Posterior cingulate gyrus (tissue), 11 donors: ENCODE measurements around the gene DOCK10.
"Not testable (repeated sequence)": the region's sequence is repeated elsewhere in the genome, so short reads cannot be mapped to it uniquely, and the experiment has no call there.

ENCODE experiments used
- DNase-seq, 10 donors: peaks; one replicate each; pipeline versions ENCODE4 v3.0.0 to v3.0.0-alpha.2; 2020 to 2021; ENCODE audit warnings: mixed read lengths in 3 of 10
- intact Hi-C: fragments of 100-400 bp; cut with DNase I; formaldehyde crosslinking; loops from one replicate; pipeline ENCODE4 v1.15.1; 2023

Gene DOCK10

GRCh38 chr2:224952936-224953657 is 89.2 kb downstream of the DOCK10 start:
- intact Hi-C loops = no loop called here
- DNase-seq = no peak

DNA sequence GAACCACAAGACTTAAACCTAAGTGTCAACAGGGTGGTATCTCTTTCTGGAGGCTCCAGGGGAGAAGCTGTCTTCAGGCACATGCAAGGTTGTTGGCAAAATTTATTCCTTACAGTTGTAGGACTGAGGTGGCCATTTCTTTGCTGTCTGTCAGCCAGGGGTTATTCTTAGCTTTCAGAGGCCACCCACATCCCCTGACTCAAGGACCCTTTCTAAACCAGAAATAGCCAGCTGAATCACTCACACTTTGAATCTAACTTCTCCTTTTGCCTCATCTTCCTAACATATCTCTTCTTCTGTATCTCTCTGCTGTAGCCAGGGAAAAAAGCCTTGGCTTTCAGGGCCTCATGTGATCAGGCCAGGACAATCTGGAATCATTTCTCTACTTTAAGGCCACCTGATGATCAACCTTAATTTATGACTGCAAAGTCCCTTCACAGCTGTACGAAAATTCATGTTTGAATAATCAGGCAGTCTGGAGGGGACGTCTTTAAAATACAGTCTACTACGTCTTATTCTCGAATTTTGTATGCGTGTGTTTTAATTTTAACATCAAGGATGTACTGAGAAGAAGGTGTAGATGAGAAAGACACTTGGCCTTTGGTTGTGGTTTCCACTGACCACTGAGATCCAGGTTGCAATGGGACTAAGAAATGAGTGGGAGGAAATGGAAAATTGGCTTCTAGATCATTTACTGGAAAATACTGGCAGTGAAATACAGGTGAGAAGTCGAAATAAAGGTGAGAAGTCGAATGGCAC is 90.4 kb downstream of the DOCK10 start:
- DNase-seq = no peak
- intact Hi-C loops = no loop called here

DNA sequence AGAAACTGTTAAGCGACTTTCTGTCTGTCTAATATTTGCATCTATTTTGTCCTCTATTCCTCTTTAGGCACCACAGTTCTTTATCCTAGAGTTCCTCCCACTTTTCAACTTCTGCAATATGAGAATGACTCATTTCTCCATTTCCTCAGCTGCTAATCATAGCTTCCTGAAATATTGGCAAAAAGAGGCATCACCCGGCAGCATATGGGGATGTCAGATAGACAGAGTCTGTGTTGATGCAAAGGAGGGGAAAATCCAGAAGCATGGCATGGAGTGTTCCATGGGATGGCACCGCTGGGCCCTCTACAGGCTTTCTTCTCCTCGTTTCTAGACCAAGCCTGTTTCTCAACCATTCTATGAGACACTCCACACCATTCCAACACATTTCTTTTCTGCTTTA is 93.4 kb downstream of the DOCK10 start:
- intact Hi-C loops = no loop called here
- DNase-seq = no peak

- intact Hi-C loops = no loop called here
These were observed 94.3 kb downstream of the DOCK10 start for GRCh38 chr2:224948005-224948404.

DNA sequence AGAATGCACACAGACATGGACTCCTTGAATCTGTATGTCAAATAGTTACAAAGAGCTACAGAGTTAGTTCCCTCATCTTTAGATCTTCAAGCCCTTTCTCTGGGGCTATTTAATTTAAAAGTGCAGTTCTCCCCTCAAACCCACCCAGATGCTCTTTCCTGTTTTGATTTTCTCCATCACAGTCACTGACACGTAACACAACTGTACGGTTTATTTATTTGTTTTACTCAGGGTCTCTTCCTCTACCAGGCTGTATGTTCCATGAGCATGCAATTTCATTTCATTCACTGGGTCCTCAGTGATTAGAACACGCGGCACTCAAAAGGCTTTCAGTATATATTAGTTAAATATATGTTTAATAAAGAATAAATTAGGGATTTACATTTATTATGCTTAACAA is 94.7 kb downstream of the DOCK10 start:
- intact Hi-C loops = no loop called here
- DNase-seq = no peak

More at GRCh38 chr2:224948005-224948404, 94.3 kb downstream of the DOCK10 start:
- no peak for DNase-seq

- intact Hi-C loops = no loop called here
- no peak for DNase-seq
These were observed 95.4 kb downstream of the DOCK10 start for GRCh38 chr2:224946895-224947294.

DNA sequence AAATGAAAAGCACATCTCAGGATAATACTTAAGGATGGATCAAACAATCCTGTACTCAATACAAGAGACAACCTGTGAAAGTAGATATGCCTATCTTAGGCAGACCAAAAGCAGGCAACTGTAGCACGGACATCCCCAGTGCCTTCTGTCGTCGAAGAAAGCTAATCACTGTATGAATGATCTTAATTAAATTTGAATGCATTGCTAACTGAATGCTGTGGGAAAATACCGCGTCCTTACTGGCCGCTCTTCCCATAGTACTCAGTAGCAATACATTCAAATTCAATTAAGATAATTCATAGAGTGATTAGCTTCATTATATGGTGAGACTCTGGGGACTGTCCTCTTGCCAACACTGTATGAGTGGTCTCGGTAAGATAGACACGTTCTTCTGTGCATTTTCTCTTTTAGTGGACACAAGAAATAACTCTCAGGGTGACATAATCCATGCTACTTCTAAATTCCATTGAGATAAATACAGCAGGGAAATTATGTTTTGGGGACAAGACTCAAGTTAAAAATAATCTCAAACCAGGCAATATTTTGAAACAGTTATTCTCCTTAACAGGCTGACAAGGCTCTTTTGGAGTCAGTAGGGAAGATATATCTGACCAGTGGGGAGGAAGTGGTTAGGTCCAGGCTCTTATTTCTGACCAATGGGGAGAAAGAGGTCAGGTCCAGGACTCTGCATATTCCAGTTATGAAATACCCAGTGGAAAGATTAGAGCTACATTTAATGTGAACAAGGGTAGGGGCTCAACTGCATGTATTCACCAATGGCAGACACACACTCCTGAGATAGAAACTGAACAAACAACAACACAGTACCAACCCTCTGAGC is 97.3 kb downstream of the DOCK10 start:
- intact Hi-C loops = no loop called here
- DNase-seq = no peak

GRCh38 chr2:224943601-224944041 is 98.6 kb downstream of the DOCK10 start:
- DNase-seq, intact Hi-C loops: not testable (repeated sequence)

DNA sequence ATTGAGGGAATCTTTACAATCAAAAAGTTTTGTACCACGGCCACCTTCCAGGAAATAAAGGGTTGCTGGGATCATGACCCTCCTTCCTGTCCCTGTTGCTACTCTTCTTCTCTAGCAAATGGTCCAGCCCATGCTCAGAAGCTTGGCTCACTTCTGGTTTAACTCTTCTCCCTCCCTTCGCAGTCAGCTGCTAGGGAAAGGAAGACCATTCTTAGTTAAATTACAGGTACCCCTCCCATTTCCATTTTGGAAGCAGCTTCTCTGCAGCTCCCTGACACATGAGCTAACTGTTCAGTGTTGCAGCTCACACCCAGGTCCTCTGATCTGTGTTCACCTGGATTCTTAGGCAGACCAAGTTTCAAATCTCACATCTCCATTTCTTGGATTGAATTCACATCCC is 100.3 kb downstream of the DOCK10 start:
- intact Hi-C loops = no loop called here

DNA sequence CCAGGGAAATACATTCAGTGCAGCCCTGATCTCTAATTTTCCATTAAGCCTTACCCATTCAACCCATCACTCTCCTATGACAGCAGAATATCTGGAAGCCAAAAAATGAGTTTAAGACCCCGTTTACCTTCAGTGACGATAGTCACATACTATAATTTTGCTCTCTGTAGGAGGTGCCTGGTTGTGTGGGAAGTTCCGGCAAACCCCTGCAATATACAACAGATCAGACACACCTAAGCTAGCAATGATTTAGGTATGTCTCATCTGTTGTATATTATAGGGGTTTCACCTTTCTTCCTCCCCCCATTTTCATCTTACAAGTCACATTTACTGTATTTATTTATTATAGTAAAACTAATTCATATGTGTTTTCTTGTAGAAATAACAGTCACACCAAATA is 101.7 kb downstream of the DOCK10 start:
- DNase-seq = no peak
- intact Hi-C loops = no loop called here

More for the DNA sequence above, 100.3 kb downstream of the DOCK10 start:
- DNase-seq = no peak

DNA sequence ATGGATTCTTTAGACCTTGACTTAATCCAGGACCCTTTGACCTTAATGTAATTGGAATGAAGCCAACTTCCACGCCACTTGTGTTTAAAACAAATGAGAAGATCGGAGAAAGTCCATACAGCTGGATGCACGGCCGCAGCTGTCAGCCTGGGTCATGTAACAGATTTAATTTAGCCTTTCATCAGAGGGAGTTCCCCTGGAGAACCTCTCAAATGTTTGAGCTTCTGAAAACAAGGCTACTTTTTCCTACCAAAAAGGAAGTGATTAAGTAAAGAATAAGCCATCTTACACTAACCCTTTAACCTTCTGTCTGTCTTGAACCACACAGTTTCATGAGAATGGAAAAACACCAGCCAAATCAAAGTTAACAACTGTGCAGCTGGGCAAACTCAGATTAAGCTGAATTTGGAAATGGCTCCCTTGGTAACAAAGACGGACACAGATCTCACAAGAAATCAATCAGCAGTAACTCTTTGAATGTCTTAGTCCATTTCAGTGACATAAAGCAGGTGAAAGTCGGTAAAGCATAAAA is 103.6 kb downstream of the DOCK10 start:
- intact Hi-C loops = no loop called here
- DNase-seq = no peak

- intact Hi-C loops = no loop called here
- DNase-seq = no peak
These were observed 104.4 kb downstream of the DOCK10 start for GRCh38 chr2:224937887-224938286.

GRCh38 chr2:224934526-224935188 is 107.6 kb downstream of the DOCK10 start:
- DNase-seq = no peak
- intact Hi-C loops = no loop called here

DNA sequence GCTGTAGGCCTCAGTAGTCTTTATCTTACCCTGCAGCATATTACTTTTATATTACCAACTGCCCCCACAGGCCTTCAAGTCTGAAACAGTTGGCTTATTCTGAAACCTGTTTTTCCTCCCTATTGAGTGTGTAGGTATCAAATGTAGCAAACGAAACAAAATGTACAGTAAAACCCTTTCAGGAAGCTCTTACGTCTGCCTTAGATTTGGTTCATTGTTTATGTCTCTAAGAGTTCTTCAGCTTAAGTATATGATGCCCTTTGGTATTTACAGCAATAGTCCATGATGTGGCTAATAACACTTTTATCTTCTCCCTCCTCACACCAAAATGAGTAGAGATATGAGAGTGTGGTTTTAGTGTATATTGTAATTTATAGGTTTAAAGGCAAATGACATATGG is 108.8 kb downstream of the DOCK10 start:
- intact Hi-C loops = no loop called here
- no peak for DNase-seq

GRCh38 chr2:224932522-224932921 is 109.7 kb downstream of the DOCK10 start:
- intact Hi-C loops = no loop called here

GRCh38 chr2:224931956-224932355 is 110.3 kb downstream of the DOCK10 start:
- no peak for DNase-seq

More at GRCh38 chr2:224932522-224932921, 109.7 kb downstream of the DOCK10 start:
- DNase-seq = no peak

GRCh38 chr2:224930990-224931389 is 111.3 kb downstream of the DOCK10 start:
- no peak for DNase-seq
- intact Hi-C loops = no loop called here

More at GRCh38 chr2:224931956-224932355, 110.3 kb downstream of the DOCK10 start:
- intact Hi-C loops = no loop called here

DNA sequence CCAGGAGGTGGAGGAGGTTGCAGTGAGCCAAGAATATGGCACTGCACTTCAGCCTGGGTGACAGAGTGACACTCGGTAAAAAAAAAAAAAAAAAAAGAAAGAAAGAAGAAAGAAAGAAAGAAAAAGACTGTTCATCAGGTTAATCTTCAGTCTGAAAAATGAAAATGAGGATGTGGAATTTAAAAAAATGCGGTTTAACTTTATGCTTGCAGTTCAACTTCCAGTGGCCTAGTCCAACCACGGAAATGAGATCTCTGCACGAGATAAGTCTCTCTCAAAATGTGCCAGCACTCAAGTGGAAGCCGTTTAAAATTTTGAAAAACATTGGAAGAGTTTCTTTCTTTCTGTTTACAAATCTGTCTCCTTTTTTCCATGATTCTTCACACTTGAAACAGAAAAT is 112.1 kb downstream of the DOCK10 start:
- no peak for DNase-seq
- intact Hi-C loops = no loop called here

GRCh38 chr2:224929512-224929911 is 112.8 kb downstream of the DOCK10 start:
- intact Hi-C loops = no loop called here
- no peak for DNase-seq

- intact Hi-C loops = no loop called here
- DNase-seq = no peak
These were observed 114.6 kb downstream of the DOCK10 start for GRCh38 chr2:224927646-224928173.
